ENCODE results near the gene BLTP3B.

- TF ChIP-seq POLR2AphosphoS5 (IDR thresholded peaks at IDR 0.05) (no peak), CTCF (IDR thresholded peaks at IDR 0.05) (no peak), POLR2A (IDR thresholded peaks at IDR 0.05; ENCODE audit: low read depth) (no peak)
Measured at GRCh38 chr12:100165356-100165755, 22.7 kb upstream of the BLTP3B start.
